Measurements from ENCODE around the gene SORCS2.

Gene SORCS2

DNA sequence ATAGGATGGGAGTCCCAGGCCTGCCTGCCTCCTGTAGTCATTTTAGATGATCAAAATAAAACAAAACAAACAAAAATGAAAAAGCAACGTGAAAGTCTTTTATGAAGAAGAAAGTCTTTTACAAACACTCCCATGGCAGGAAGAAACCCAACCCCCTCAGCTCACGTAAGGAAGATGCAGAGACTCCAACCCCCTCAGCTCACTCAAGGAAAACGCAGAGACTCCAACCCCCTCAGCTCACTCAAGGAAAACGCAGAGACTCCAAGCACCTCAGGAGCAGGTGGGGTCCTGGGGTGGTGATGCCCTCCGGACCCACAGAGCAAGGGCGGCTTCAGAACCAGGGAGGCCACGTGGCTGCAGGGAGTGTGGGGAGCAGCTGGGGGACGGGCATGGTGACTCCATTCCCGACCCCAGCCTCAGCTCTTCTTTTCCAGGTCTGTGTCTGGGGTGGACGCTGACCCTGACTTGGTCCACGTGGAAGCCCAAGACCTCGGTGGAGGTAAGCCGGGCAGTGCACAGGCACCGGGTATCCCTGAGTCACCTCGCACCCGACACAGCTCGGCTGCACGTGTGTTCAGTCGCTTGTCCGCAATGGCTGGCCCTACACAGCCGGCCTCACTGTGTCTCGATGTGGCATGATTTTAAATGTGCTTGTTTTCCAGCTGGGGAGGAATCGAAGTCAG is 468.9 kb downstream of the SORCS2 start:
- DNase-seq: no peak

DNA sequence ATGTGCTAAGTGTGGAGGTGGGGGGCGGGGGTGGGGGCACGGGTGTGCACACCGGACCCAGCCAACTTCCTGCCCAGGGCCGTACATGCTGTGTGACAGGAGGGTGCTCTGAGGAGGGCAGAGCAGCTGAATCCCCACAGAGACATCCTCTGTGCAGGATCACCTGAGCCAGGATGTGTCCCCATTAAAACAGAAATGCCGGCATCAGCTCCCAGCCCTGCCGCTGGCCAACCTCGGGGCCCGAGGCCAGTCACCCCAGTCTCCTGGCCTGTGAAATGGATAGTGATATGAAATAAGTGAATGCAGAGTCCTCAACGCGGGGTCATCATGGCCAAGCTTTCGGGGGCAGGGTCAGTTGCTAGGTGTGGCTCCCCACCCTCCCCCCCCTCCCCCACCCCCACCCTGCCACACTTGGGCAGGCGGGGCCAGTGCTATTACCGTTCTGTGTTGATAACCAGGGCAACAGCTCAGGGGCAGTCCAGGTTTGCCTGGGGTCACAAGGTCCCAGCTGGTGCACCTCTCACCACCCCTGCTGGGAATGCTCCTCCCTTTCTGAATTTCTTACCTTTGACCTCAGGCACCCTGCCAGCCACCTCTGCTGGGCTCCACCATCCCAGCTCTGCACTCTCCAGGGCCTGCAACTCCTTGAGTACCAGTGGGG is 469.6 kb downstream of the SORCS2 start:
- DNase-seq: no peak

DNA sequence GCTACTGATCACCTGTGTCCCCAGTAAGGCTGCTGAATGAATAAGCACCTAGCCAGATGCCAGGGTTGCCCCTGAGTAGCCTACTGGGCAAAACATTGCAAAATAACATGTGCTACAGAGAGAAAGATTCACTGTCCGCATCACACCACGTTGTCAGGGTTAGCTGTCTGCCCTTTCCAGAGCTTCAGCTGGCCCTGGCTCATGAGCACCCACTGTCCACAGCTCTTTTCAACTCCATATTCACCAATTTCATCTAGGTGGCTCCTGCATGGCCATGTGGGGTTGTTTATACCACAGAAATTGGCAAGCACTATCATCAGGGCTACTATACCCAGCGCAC is 470.1 kb downstream of the SORCS2 start:
- no peak for DNase-seq

DNA sequence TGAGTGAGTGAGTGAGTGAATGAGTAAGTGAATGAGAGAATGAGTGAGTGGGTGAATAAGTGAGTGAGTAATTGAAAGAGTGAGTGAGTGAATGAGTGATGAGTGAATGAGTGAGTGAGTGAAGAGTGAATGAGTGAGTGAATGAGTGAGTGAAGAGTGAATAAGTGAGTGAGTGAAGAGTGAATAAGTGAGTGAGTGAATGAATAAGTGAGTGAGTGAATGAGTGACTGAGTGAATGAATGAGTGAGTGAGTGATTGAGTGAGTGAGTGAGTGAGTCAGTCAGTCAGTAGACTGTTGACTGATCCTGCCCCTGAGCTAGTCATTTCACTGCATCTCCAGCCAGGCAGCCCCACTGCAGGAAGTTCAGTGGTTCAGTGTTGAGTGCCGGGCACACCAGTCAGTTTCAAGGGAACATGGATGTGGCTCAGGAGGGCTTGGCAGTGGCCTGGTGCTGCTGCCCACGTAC is 470.8 kb downstream of the SORCS2 start:
- no peak for DNase-seq

DNA sequence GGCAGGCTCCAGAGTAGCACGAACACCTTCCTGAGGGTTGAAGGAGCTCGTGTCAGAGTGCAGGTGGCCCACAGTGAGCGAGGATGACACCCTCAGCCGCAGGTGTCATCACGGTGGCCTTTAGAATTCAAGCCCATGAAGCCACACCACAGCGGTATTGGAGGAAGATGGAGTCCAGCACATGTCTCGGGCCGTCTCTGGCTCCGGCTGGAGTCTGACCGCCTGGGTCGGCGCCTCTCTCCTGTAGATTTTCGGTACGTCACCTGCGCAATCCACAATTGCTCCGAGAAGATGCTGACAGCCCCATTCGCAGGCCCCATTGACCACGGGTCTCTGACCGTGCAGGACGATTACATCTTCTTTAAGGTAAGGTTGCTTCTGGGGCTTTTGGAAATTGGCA is 471.8 kb downstream of the SORCS2 start:
- DNase-seq: no peak

DNA sequence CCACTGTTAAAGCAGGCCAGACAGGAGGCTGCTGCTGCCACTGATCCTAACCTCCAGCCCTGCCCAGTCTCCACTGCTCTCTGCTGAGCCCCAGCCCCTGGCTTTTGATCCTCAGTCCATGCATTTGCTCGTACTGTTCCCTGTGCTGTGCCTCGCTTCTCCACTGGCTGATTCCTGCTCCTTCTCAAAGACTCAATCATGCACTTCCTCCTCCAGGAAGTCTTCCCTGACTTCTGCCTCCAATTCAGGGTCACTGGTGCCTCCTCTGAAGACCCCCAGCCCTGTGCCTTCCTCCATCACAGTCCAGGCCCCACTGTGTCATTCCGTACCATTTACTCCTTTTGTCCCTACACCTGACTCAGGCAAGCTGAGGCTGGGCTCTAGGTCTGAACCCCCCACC is 473.0 kb downstream of the SORCS2 start:
- no peak for DNase-seq

DNA sequence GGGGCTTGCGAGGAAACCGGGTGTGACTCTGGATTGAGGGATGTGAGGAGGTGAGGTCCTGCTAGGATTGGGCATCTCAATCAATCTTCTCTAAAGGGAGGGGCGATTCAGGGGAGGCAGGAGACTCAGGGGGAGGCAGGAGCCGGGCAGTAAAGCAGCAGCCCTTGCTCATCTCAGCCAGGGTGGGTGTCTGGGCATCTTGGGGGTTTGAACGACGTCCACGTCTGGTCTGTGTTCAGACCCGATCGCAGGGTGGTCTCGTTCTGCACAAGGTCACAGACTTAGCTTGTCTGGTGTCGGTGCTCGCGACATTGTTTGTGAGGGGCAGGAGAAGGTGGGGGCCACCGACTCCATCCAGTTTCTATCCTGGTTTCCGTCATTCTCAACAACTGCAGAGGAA is 473.7 kb downstream of the SORCS2 start:
- no peak for DNase-seq

DNA sequence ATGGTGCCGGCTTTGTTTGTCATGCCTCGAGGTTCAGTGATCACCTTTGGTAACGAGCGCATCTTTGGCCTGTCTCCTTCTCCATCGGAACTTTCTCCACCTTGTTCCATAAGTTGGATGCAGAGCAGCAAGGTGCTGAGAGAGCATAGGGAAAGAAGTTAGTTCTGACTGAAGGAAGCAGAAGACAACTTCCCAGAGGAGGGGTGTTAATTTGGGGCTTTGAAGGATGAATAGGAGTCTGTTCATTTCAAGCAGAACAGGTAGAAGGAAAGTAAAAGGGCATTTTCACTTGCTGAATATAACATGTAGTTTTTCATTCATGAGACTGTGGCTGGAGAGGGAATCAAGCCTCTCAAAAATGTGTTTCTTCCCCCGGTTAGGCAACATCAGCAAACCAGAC is 474.4 kb downstream of the SORCS2 start:
- DNase-seq: no peak

DNA sequence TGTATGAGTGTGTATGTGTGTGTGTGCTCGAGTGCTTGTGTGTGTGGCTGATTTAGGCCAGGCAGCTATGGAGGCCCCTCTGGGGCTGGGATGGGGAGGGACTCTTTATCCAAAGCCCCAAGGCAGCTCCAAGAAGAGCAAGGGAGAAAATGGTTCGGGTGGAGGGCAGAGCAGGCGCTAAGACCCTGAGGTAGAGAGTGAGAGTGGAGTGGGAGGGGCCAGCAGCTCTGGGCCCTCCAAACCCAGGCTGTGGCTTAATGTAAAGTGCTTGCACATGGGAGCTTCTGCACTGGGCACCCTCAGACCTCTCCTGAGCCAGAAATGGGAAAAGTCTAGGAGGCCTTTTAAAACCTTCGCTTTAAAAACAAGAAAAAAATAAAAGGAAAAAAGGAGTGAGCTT is 475.9 kb downstream of the SORCS2 start:
- no peak for DNase-seq

DNA sequence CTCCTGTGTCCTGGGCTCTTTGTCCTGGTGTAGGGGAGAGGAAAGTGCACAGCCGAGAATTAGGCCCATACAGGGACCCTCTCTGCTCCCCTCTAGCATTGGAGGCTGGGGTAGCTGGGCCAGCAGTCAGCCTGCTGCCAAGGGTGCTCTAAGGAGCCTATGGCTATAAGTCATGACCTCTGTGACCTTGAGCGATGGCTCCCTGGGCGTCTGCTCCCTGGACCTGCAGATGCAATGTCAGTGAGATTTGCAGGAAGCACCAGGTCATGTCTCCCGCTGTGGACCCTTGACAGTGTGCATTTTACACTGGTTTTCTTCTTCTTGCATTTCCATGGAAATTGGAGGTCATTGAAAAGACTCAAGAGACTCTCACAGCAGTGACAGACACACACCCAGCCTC is 476.5 kb downstream of the SORCS2 start:
- no peak for DNase-seq

DNA sequence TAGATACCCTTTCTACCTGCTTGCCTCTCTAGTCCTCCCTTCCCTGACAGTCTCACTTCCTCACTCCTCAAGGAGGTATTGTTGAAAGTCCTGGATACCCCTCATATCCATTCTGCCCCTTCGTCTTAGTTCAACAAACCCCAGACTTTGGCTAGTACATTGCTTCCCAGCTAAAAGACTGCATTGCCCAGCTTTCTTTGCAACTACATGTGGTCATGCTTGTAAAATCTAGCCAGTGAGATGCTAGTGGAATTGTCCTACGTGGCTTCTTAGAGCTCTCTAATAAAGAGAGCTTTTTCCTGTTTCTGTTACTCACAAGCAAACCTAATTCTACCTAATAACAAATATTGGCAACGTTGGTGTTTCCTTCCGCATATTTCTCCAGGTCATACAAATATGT is 480.3 kb downstream of the SORCS2 start:
- DNase-seq: no peak

DNA sequence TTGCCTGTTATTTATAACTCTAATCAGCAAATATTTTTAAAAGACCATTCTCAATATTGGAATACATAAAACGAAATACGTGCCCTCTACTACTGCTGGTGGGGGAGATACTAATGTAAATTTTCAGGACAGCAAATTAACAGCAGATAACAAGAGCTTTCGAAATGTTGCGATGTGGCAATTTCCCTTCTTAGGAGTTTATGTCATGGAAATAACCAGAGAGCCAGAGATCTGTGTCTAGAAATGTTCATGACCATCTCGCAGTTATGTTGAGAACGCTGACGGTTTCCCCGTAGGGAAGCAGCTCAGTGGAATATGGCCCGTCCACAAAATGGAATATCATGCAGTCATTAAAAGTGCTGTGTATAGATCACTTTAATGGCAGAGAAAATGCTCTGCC is 480.8 kb downstream of the SORCS2 start:
- DNase-seq: no peak

DNA sequence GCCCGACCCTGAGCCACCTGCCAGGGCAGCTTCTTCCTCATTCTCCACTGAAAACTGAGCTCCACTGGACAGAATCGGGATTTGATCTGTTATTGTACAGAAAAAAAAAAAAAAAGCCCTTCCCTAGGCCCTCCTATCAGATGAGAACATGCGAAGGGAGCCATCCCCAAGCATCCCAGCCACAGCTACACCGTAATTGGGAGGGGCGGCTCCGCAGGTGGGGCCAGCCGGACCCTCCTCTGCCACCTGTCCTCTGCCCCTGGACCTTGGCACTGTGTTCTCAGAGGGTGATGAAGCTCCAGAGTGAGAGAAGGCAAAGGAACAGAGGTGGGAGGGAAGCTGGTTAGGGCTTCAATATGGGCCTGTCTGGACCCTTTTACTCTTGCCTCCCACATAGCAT is 482.4 kb downstream of the SORCS2 start:
- DNase-seq: no peak

DNA sequence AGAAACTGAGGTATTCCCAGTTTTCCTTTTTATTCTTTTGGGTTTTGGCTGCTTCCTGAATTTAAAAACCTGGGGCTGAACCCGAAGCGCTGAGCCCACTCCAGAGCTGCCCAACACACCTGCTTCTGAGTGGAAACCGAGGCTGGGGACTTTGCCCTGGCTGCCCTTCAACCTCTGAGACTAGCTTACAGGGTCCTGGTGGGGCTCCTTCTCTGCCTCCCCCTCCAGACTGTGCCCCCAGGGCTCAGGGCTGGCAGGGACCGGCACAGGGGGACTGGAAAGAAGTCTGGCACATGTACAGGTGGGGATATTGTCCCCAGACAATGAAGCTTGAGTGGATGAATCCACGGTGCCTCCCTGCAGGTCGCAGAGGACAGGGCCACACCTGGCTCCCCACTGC is 482.8 kb downstream of the SORCS2 start:
- no peak for DNase-seq

DNA sequence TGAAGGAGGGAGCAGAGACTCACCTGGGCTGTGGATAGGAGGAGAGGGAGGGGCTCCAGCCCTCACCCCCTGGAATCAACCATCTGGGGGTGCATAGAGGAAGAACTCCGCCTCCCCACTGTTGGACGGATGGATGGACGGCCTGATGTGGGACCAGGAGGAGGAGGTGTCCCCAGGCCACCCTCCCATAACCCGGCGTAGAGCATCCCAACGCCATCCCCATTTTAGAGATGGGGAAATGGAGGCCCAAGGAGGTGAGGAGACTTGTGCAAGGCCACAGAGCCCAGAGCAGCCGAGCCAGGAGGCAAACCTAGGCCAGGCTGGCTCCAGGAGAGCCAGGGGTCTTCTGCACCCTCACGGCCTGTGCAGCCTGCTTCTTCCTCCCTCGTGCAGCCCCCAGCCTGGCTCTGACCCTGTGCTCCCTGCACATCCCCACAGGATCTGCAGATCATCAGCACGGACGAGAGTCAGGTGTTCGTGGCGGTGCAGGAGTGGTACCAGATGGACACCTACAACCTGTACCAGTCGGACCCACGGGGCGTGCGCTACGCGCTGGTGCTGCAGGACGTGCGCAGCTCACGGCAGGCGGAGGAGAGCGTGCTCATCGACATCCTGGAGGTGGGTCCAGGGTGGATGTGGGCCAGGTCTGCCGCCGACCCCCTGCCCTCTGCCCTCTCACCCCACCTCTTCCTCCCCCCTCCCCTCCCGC is 483.4 kb downstream of the SORCS2 start:
- DNase-seq: no peak

DNA sequence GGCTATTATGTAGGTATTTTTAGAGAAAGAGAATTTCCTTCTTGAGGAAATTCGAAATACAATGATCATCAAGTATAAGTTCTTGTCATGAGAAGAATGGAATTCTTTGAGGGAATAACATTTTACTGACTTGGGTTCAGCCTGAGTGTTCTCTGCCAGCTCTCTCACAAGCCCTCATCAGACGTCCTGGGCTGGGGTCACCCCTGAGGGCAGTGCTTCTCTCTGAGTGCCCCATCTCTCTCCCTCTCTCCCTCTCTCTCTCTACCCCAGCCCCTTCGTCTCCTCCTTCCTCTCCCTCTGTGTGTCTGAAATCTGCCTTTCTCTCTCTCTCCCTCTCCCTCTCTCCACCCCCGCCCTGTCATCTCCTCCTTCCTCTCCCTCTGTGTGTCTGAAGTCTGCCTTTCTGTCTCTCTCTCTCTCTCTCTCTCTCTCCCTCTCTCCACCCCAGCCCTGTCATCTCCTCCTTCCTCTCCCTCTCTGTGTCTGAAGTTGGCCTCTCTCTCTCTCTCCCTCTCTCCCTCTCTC is 484.1 kb downstream of the SORCS2 start:
- DNase-seq: no peak

DNA sequence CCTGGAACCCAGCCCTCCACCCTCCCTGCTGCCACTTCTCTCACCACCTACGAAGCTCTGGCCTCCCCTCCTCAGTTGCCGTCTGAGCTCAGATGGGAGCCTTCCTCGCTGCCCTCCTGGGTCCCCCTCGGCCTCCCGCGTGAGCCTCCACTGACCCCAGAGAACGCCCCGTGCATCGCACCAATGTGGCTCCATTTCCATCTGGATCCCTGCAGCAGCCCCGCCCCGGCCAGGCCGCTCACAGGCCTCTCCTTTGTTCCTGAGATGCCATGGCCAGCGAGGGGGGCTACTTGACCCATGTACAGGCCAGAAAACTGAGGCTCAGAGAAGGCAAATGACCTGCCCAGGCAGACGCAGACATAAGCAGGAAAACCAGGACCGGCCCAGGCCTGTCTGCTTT is 484.7 kb downstream of the SORCS2 start:
- DNase-seq: no peak

DNA sequence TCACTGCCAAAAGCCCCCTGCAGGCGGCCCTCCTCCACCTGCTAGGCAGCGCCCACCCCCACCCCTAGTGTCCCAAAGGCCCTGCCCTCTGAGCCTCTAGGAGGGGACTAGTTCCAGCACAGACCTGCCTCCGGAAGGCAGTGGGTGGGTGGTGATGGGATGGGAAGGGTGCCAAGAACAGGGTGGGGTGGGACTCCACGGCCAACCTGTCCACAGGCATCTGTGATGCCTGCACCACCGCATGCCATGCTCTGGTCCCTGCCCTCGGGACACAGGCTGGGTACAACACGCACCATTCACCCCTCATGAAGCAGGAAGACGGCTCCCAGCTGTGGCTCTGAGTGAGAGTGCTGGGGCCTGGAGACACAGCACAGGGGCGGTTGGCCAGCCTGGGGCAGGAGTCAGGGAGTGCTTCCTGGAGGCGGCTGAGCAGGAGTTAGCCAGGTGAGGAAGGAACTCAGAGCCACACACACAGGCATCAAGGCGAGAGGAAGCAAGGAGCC is 485.5 kb downstream of the SORCS2 start:
- DNase-seq: no peak

DNA sequence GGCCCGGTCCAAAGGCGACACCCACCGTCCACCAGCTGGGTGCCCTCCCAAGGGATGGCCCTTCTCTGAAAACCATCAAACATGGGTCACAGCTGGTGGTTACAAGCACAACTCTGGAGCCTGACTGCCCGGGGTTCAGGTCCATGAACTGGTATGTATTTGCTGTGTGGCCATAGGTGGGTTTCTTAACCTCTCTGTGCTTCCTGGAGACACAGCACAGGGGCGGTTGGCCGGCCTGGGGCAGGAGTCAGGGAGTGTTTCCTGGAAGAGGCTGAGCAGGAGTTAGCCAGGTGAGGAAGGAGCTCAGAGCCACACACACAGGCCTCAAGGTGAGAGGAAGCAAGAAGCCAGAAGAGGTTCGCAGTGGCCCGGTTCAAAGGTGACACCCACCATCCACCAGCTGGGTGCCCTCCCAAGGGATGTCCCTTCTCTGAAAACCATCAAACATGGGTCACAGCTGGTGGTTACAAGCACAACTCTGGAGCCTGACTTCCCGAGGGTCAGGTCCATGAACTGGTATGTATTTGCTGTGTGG is 486.0 kb downstream of the SORCS2 start:
- DNase-seq: no peak

DNA sequence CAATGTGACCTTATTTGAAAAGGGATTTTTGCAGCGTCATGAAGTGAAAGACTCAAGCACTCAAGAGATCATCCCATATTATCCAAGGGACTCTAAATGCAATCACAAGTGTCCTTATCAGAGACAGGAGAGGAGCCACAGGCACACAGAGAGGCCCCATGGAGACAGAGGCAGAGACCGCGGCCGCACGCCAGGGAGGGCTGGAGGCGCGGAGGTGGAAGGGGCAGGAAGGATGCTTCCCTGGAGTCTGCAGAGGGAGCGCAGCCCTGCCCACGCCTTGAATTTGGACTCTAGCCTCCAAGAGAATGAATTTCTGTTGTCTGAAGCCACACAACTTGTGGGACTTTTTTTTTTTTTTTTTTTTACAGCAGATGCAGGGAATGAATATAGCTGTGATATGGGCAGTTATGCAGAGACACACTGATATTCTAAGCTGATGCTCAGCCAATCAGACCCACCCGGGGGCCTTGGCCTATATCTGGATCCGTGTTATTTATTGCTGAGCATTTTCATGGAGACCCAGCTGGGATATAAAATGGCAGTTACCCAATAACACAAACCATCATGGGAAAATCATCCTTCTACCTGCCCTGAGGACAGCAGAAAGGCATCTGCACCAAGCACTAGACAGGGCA is 487.2 kb downstream of the SORCS2 start:
- DNase-seq: no peak

DNA sequence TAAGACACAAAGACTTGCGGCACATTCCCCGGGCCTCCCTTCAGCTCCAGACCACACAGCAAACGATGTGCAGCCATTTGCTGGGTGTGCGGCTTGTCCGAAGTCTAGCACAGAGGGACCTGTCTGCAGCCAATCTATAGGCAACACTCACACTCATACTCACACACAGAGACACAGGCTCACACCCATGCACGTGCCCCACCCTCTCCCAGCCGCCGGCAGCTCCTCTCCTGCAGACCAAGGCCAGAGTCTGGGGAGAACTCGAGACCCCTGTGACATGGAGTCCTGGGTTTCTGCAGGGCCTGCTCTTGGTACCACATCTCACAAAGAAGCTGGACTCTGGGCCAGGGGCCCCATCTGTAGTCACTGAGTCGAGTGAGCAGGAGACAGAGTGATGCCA is 487.8 kb downstream of the SORCS2 start:
- no peak for DNase-seq

DNA sequence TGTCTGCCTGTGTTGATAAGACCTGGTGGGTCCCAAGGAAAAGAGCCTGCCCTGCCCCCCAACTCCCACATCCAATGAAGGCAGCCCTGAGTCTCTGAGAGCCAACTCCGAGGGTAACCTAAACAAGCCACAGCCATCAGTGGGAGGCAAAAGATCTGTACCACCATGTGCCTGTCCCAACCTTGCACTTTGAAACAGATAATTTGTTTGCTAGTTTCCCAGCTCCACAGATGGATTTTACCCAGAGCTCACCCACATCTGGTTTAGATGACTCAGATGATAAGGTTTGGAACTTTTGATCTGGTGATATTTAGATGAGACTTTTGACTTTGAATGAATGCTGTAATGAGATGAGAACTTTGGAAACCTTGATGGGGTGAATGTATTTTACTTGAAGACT is 488.4 kb downstream of the SORCS2 start:
- no peak for DNase-seq

DNA sequence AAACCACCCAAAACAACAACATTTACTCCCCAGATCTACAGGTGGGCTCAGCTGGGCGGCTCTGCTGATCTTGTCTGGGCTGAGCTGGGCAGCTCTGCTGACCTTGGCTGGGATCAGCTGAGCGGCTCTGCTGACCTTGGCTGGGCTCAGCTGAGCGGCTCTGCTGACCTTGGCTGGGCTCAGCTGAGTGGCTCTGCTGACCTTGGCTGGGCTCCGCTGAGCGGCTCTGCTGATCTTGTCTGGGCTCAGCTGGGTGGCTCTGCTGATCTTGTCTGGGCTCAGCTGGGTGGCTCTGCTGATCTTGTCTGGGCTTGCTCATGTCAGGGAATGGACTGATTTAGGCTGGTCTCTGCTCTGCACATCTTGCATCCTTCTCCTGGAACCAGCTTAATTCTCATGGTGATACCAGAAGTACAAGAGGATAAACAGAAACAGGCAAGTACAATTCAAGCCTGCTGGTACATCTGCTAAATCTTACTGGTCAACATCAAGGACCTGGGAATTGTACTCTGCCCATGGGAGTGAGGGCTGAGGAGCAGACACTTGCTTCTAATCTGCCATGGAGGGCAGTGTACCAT is 490.9 kb downstream of the SORCS2 start:
- no peak for DNase-seq
